Endothelial cell of umbilical vein (primary cell): ENCODE measurements around the gene GPR162.

ENCODE experiments used
- CTCF ChIP-seq, 2 donors: IDR thresholded peaks; 1 replicate in 1 of 2; 2 replicates in 1 of 2; pipeline ENCODE4 v1.5.1; 2011; ENCODE audit warnings: low read length in 2 of 2, mild to moderate bottlenecking in 2 of 2, moderate library complexity in 2 of 2, control low read depth in 1 of 2, inconsistent platforms in 1 of 2, low read depth in 1 of 2; ENCODE audit not compliant: insufficient read depth in 1 of 2; ENCODE audit errors: extremely low read depth in 1 of 2
- FOS ChIP-seq: IDR thresholded peaks from 2 replicates; pipeline ENCODE4 v1.6.1; 2011; ENCODE audit warnings: mild to moderate bottlenecking, low read length, moderate library complexity, borderline replicate concordance; ENCODE audit not compliant: insufficient read depth
- MAX ChIP-seq: IDR thresholded peaks from 2 replicates; pipeline ENCODE4 v1.6.1; 2011; ENCODE audit not compliant: insufficient read depth, insufficient read length
- POLR2A ChIP-seq: IDR thresholded peaks from 2 replicates; pipeline ENCODE4 v1.6.1; 2012; ENCODE audit warnings: low read depth, mild to moderate bottlenecking, control low read depth, low read length
- POLR2AphosphoS5 ChIP-seq: IDR thresholded peaks from 2 replicates; pipeline ENCODE4 v1.6.1; 2012; ENCODE audit warnings: low read depth, mild to moderate bottlenecking, control low read depth, low read length, moderate library complexity; ENCODE audit not compliant: insufficient read depth

- no peak for TF ChIP-seq CTCF (IDR thresholded peaks at IDR 0.05; ENCODE audit: extremely low read depth in 1 of 2, insufficient read depth in 1 of 2, low read depth in 1 of 2, low read length in 2 of 2)
- no peak for TF ChIP-seq POLR2A
- no peak for TF ChIP-seq MAX
- TF ChIP-seq POLR2AphosphoS5 = no peak
- TF ChIP-seq FOS = no peak
Observed at GRCh38 chr12:6826734-6827436, 5.3 kb downstream of the GPR162 start.
